K562 (cell line): ENCODE data around the gene CYB5R3. TPM values are rescaled to one million over a fixed set of nuclear protein-coding genes. Genes with fewer than 3 reads are reported as not detected.

ENCODE experiments used
- ESRRB ChIP-seq: fragments of 250-450 bp; sonication (Bioruptor Pico); IDR thresholded peaks from 2 replicates; pipeline ENCODE4 v1.5.0; 2020; ENCODE audit warnings: mild to moderate bottlenecking, moderate library complexity, borderline replicate concordance
- KDM1A ChIP-seq, 2 experiments: fragments of 450-650 bp; IDR thresholded peaks; 2 replicates each; pipeline ENCODE4 v1.6.1; 2016; ENCODE audit warnings: mild to moderate bottlenecking in 2 of 2
- MED1 ChIP-seq: sonication (generic); formaldehyde crosslinking; IDR thresholded peaks from 2 replicates; pipeline ENCODE4 v1.8.1; 2023; ENCODE audit warnings: missing genetic modification reagents, borderline replicate concordance
- POLR3A ChIP-seq: IDR thresholded peaks from 2 replicates; pipeline ENCODE4 v1.6.1; 2011; ENCODE audit warnings: borderline replicate concordance, mild to moderate bottlenecking, moderate library complexity; ENCODE audit not compliant: insufficient read length, insufficient read depth; ENCODE audit errors: extremely low read depth
- SNIP1 ChIP-seq: fragments of 450-650 bp; IDR thresholded peaks from 2 replicates; pipeline ENCODE4 v1.7.1; 2017; ENCODE audit warnings: low read depth, mild to moderate bottlenecking
- SRSF1 ChIP-seq: fragments of 200-400 bp; formaldehyde crosslinking; IDR thresholded peaks from 2 replicates; pipeline ENCODE4 v1.6.1; 2017; ENCODE audit warnings: mild to moderate bottlenecking, low read depth, low read length, moderate library complexity
- TAF9B ChIP-seq: fragments of 450-650 bp; IDR thresholded peaks from 2 replicates; pipeline ENCODE4 v1.6.1; 2018; ENCODE audit warnings: mild to moderate bottlenecking; ENCODE audit not compliant: partially characterized antibody
- ZFP36 ChIP-seq: fragments of 150-350 bp; IDR thresholded peaks from 2 replicates; pipeline ENCODE4 v1.6.1; 2018; ENCODE audit warnings: low read length, low read depth; ENCODE audit not compliant: partially characterized antibody
- ZKSCAN8 ChIP-seq: fragments of 200-800 bp; sonication (Bioruptor generic); IDR thresholded peaks from 2 replicates; pipeline ENCODE4 v1.6.1; 2016; ENCODE audit warnings: missing genetic modification characterization, missing compliant biosample characterization
- ZNF133 ChIP-seq: fragments of 250-450 bp; sonication (Bioruptor Pico); IDR thresholded peaks from 2 replicates; pipeline ENCODE4 v1.4.0; 2020; ENCODE audit warnings: mild to moderate bottlenecking
- ZNF253 ChIP-seq: fragments of 250-450 bp; sonication (Bioruptor Pico); conservative IDR thresholded peaks from 2 replicates; pipeline ENCODE4 v1.6.1; 2021; ENCODE audit warnings: mild to moderate bottlenecking
- ZNF551 ChIP-seq: fragments of 250-450 bp; sonication (Bioruptor Pico); IDR thresholded peaks from 2 replicates; pipeline ENCODE4 v1.5.0; 2021; ENCODE audit warnings: mild to moderate bottlenecking, moderate library complexity
- polyA plus RNA-seq, 8 experiments: library from polyadenylated mRNA; depleted of rRNA in 4 of 8; stranded (reverse) in 5 of 8; unstranded in 3 of 8; fragments of >200 nt; fragmentation: Nextera tagmentation in 2 of 8; fragmentation: Illumina TruSeq in 1 of 8; extraction: Ambion mirVana in 2 of 8; extraction: Trizol in 1 of 8; gene quantifications; 2 replicates each; pipeline versions ENCODE4 v1.2.1 to v1.2.3, GENCODE V29; 2011 to 2014; ENCODE audit warnings: inconsistent platforms in 1 of 8, missing spikeins in 1 of 8
- total RNA-seq, 7 experiments: library from RNA; depleted of rRNA in 6 of 7; stranded (reverse); fragments of >200 nt in 6 of 7; fragmentation: Illumina TruSeq in 2 of 7; extraction: Trizol in 2 of 7; gene quantifications; 2 replicates each; pipeline versions ENCODE4 v1.2.1 to v1.2.3, GENCODE V29; 2011 to 2021; ENCODE audit warnings: low replicate concordance in 1 of 7
- TF ChIP-seq, protein P1 (sequence below): sonication (generic); formaldehyde crosslinking; IDR thresholded peaks from 2 replicates; pipeline ENCODE4 v1.8.0; 2023; ENCODE audit warnings: missing genetic modification reagents, mild to moderate bottlenecking, borderline replicate concordance
- TF ChIP-seq, protein P2 (sequence below): fragments of 250-450 bp; sonication (Bioruptor Pico); IDR thresholded peaks from 2 replicates; pipeline ENCODE4 v1.5.0; 2021
- TF ChIP-seq, protein P3 (sequence below): sonication (generic); formaldehyde crosslinking; IDR thresholded peaks from 2 replicates; pipeline ENCODE4 v1.8.0; 2022; ENCODE audit warnings: mild to moderate bottlenecking, missing genetic modification reagents
- TF ChIP-seq, protein P4 (sequence below), 2 experiments: IDR thresholded peaks in 1 of 2; conservative IDR thresholded peaks in 1 of 2; 2 replicates each; pipeline ENCODE4 v1.6.1; 2016; ENCODE audit warnings: low read depth in 2 of 2, mild to moderate bottlenecking in 1 of 2, missing compliant biosample characterization in 1 of 2, missing genetic modification characterization in 1 of 2, moderate library complexity in 1 of 2

The CYB5R3 gene
- total and polyA plus RNA-seq, 9 of the 15 experiments (the other 6 are each of a cell fraction or from before 2014, with no cell fraction given): 1.4 to 66.8 (median 23.4) TPM

DNA sequence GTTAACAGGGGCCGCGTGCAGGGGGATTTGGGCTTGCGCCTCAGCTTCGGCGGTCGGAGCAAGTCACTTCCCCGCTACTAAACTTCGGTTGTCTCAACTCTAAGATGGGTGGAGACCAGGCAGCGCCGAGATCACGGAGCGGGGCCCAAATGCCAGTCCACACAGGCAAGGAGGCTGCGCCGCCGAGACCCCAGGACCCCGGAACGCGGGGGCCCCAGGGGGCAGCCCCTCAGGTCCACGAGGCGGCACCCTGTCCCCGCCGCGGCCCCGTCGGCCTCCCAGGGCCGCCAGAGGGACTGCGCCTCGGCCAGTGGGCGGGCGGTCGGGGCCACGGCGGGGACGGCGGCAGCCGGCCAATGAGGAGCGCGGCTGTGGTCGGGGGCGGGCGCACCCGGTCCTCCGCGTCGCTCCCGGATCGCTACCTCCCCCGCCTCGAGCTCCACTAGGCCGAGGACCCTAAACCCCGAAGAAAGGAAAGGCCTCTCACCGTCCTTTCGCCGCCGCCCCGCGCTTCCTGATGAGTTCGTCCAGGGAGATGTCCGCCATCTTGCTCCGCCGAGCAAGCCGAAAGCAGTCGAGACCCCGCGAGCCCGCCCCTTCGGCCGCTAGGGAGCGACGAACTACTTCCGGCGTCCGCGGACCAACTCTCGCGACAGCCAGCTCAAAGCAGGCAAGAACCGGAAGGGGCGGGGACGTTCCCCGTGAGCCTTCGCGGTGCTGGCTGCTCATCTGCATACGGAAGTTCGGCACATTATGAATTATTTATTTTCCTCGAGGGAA is 34.7 kb downstream of the CYB5R3 start, which contains the start of gene POLDIP3 (continued):
- TF ChIP-seq, protein P1, sequence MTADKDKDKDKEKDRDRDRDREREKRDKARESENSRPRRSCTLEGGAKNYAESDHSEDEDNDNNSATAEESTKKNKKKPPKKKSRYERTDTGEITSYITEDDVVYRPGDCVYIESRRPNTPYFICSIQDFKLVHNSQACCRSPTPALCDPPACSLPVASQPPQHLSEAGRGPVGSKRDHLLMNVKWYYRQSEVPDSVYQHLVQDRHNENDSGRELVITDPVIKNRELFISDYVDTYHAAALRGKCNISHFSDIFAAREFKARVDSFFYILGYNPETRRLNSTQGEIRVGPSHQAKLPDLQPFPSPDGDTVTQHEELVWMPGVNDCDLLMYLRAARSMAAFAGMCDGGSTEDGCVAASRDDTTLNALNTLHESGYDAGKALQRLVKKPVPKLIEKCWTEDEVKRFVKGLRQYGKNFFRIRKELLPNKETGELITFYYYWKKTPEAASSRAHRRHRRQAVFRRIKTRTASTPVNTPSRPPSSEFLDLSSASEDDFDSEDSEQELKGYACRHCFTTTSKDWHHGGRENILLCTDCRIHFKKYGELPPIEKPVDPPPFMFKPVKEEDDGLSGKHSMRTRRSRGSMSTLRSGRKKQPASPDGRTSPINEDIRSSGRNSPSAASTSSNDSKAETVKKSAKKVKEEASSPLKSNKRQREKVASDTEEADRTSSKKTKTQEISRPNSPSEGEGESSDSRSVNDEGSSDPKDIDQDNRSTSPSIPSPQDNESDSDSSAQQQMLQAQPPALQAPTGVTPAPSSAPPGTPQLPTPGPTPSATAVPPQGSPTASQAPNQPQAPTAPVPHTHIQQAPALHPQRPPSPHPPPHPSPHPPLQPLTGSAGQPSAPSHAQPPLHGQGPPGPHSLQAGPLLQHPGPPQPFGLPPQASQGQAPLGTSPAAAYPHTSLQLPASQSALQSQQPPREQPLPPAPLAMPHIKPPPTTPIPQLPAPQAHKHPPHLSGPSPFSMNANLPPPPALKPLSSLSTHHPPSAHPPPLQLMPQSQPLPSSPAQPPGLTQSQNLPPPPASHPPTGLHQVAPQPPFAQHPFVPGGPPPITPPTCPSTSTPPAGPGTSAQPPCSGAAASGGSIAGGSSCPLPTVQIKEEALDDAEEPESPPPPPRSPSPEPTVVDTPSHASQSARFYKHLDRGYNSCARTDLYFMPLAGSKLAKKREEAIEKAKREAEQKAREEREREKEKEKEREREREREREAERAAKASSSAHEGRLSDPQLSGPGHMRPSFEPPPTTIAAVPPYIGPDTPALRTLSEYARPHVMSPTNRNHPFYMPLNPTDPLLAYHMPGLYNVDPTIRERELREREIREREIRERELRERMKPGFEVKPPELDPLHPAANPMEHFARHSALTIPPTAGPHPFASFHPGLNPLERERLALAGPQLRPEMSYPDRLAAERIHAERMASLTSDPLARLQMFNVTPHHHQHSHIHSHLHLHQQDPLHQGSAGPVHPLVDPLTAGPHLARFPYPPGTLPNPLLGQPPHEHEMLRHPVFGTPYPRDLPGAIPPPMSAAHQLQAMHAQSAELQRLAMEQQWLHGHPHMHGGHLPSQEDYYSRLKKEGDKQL (CRISPR knock-in tag): no peak
- TF ChIP-seq ZFP36: no peak
- TF ChIP-seq ZNF133: no peak
- no peak for TF ChIP-seq ZNF253 (CRISPR knock-in tag)
- TF ChIP-seq SNIP1: no peak
- TF ChIP-seq, protein P2, sequence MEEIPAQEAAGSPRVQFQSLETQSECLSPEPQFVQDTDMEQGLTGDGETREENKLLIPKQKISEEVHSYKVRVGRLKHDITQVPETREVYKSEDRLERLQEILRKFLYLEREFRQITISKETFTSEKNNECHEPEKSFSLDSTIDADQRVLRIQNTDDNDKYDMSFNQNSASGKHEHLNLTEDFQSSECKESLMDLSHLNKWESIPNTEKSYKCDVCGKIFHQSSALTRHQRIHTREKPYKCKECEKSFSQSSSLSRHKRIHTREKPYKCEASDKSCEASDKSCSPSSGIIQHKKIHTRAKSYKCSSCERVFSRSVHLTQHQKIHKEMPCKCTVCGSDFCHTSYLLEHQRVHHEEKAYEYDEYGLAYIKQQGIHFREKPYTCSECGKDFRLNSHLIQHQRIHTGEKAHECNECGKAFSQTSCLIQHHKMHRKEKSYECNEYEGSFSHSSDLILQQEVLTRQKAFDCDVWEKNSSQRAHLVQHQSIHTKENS (CRISPR knock-in tag): no peak
- TF ChIP-seq, protein P3, sequence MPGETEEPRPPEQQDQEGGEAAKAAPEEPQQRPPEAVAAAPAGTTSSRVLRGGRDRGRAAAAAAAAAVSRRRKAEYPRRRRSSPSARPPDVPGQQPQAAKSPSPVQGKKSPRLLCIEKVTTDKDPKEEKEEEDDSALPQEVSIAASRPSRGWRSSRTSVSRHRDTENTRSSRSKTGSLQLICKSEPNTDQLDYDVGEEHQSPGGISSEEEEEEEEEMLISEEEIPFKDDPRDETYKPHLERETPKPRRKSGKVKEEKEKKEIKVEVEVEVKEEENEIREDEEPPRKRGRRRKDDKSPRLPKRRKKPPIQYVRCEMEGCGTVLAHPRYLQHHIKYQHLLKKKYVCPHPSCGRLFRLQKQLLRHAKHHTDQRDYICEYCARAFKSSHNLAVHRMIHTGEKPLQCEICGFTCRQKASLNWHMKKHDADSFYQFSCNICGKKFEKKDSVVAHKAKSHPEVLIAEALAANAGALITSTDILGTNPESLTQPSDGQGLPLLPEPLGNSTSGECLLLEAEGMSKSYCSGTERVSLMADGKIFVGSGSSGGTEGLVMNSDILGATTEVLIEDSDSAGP (CRISPR knock-in tag): no peak
- no peak for TF ChIP-seq SRSF1
- no peak for TF ChIP-seq ESRRB (CRISPR knock-in tag)
- no peak for TF ChIP-seq ZNF551 (CRISPR knock-in tag)
- TF ChIP-seq, protein P4, sequence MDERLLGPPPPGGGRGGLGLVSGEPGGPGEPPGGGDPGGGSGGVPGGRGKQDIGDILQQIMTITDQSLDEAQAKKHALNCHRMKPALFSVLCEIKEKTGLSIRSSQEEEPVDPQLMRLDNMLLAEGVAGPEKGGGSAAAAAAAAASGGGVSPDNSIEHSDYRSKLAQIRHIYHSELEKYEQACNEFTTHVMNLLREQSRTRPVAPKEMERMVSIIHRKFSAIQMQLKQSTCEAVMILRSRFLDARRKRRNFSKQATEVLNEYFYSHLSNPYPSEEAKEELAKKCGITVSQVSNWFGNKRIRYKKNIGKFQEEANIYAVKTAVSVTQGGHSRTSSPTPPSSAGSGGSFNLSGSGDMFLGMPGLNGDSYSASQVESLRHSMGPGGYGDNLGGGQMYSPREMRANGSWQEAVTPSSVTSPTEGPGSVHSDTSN (CRISPR knock-in tag; IDR thresholded peaks at IDR 0.05; ENCODE audit: low read depth): no peak
- TF ChIP-seq, protein P4 (tag; conservative IDR thresholded peaks at IDR 0.05; ENCODE audit: low read depth): no peak
- no peak for TF ChIP-seq ZKSCAN8
- TF ChIP-seq POLR3A: no peak
- no peak for TF ChIP-seq KDM1A (IDR thresholded peaks at IDR 0.05)
- TF ChIP-seq MED1: no peak; the same call in 1 of the 2 replicates
- TF ChIP-seq TAF9B: no peak
